Smooth muscle cell (in vitro differentiated cells): ENCODE measurements around the gene DNMT3L. TPM values are rescaled to one million over a fixed set of nuclear protein-coding genes. Genes with fewer than 3 reads are reported as not detected.
"Not testable (repeated sequence)": the region's sequence is repeated elsewhere in the genome, so short reads cannot be mapped to it uniquely, and the experiment has no call there.

Experiments used
- DNase-seq: peaks from one replicate; lab custom pipeline; 2025; ENCODE audit not compliant: unreplicated experiment; lab: John Stamatoyannopoulos, UW
- H2AFZ ChIP-seq: fragments of 200-600 bp; sonication (generic); 2 replicates; pipeline ENCODE4 v1.6.0; 2016; ENCODE audit warnings: antibody characterized with exemption, low read depth, mild to moderate bottlenecking
- H3F3A ChIP-seq: fragments of 200-600 bp; sonication (generic); 2 replicates; pipeline ENCODE4 v1.6.0; 2017; ENCODE audit warnings: antibody characterized with exemption, low read depth
- H3K27ac ChIP-seq: fragments of 200-600 bp; sonication (generic); 2 replicates; pipeline ENCODE4 v1.5.1; 2016; ENCODE audit warnings: low read depth, mild to moderate bottlenecking
- H3K27me3 ChIP-seq: fragments of 200-600 bp; sonication (generic); 2 replicates; pipeline ENCODE4 v1.6.1; 2016; ENCODE audit warnings: low read depth, mild to moderate bottlenecking
- H3K36me3 ChIP-seq: fragments of 200-600 bp; sonication (generic); 2 replicates; pipeline ENCODE4 v1.5.1; 2016; ENCODE audit warnings: low read depth
- H3K4me1 ChIP-seq: fragments of 200-600 bp; sonication (generic); 2 replicates; pipeline ENCODE4 v1.5.1; 2016; ENCODE audit warnings: low read depth
- H3K4me2 ChIP-seq: fragments of 200-600 bp; sonication (generic); 2 replicates; pipeline ENCODE4 v1.6.0; 2016; ENCODE audit warnings: mild to moderate bottlenecking
- H3K4me3 ChIP-seq: fragments of 200-600 bp; sonication (generic); 2 replicates; pipeline ENCODE4 v1.5.1; 2016; ENCODE audit warnings: mild to moderate bottlenecking
- H3K79me2 ChIP-seq: fragments of 200-600 bp; sonication (generic); 2 replicates; pipeline ENCODE4 v1.6.0; 2016; ENCODE audit warnings: low read depth, mild to moderate bottlenecking
- H3K9ac ChIP-seq: fragments of 200-600 bp; sonication (generic); 2 replicates; pipeline ENCODE4 v1.6.0; 2016; ENCODE audit warnings: low read depth
- H3K9me3 ChIP-seq: fragments of 200-600 bp; sonication (generic); replicated peaks from 2 replicates; pipeline ENCODE4 v1.5.1; 2016; ENCODE audit warnings: low read depth
- H4K20me1 ChIP-seq: fragments of 200-600 bp; sonication (generic); 2 replicates; pipeline ENCODE4 v1.6.0; 2016; ENCODE audit warnings: low read depth
- CTCF ChIP-seq: fragments of 200-600 bp; sonication (generic); IDR thresholded peaks from 2 replicates; pipeline ENCODE4 v1.5.1; 2017; ENCODE audit warnings: borderline replicate concordance, mild to moderate bottlenecking, antibody characterized with exemption; ENCODE audit not compliant: insufficient read depth, poor library complexity, severe bottlenecking
- WGBS: methylation state at CpG from one replicate; pipeline ENCODE4 v1.1.7; 2016; ENCODE audit warnings: low lambda C conversion rate; 5-methylcytosine and 5-hydroxymethylcytosine counted together
- polyA plus RNA-seq: library from polyadenylated mRNA; unstranded; fragments of >200 nt; fragmentation: Nextera tagmentation; extraction: Ambion mirVana; gene quantifications from 2 replicates; pipeline ENCODE4 v1.2.1, GENCODE V29; 2016
- total RNA-seq: library from RNA; depleted of rRNA; stranded (reverse); fragments of >200 nt; gene quantifications from 2 replicates; pipeline ENCODE4 v1.2.3, GENCODE V29; 2014

The DNMT3L gene
- total and polyA plus RNA-seq, 2 experiments from 2014 or later = not detected

GRCh38 chr21:44302573-44303401 is 41.1 kb upstream of the DNMT3L start:
- H2AFZ ChIP-seq, H3K4me2 ChIP-seq, H3K27ac ChIP-seq, H3K27me3 ChIP-seq, H3K9me3 ChIP-seq, H3K9ac ChIP-seq, H3F3A ChIP-seq, DNase-seq, H3K36me3 ChIP-seq, H3K4me3 ChIP-seq: not testable (repeated sequence)
- peak; percentile 11 for TF ChIP-seq CTCF
- WGBS = 95% methylated on average over 23 of the region's 23 CpGs
- Histone ChIP-seq H3K4me1 (peaks cover 14% of the 10 kb centered on the region), H3K79me2 (peaks cover 58% of the 10 kb centered on the region), H4K20me1 (peaks cover 73% of the 10 kb centered on the region)

- Histone ChIP-seq H3K9ac (no peak overlapping the region), H3K4me2 (no peak overlapping the region)
Measured at GRCh38 chr21:44301961-44302406, 40.3 kb upstream of the DNMT3L start.

GRCh38 chr21:44301141-44301540 is 39.4 kb upstream of the DNMT3L start:
- no peak overlapping the region for H3K27ac ChIP-seq
- peak overlapping the region; percentile 82 for H3K4me3 ChIP-seq
- H3K9me3 ChIP-seq = no peaks in the 10 kb centered on the region
- no peaks in the 10 kb centered on the region for H3F3A ChIP-seq
- H3K27me3 ChIP-seq = no peaks in the 10 kb centered on the region
- DNase-seq = no peak
- peaks cover 57% of the 10 kb centered on the region for H4K20me1 ChIP-seq
- no peak for TF ChIP-seq CTCF
- H3K4me1 ChIP-seq = peaks cover 14% of the 10 kb centered on the region
- H2AFZ ChIP-seq = no peak overlapping the region
- WGBS = 86% methylated on average over 13 of the region's 13 CpGs
- H3K9ac ChIP-seq = no peak overlapping the region
- no peaks in the 10 kb centered on the region for H3K36me3 ChIP-seq
- peak overlapping the region; percentile 100 for H3K4me2 ChIP-seq
- H3K79me2 ChIP-seq = peaks cover 51% of the 10 kb centered on the region

More at GRCh38 chr21:44301961-44302406, 40.3 kb upstream of the DNMT3L start:
- H4K20me1 ChIP-seq = peaks cover 65% of the 10 kb centered on the region
- no peak for TF ChIP-seq CTCF
- H3K27me3 ChIP-seq = no peaks in the 10 kb centered on the region
- no peaks in the 10 kb centered on the region for H3F3A ChIP-seq
- no peak overlapping the region for H3K27ac ChIP-seq
- no peak overlapping the region for H3K4me3 ChIP-seq
- no peak overlapping the region for H2AFZ ChIP-seq
- no peak for DNase-seq
- WGBS = 95% methylated on average over 9 of the region's 9 CpGs
- H3K9me3 ChIP-seq = no peaks in the 10 kb centered on the region
- H3K36me3 ChIP-seq = no peaks in the 10 kb centered on the region
- peaks cover 53% of the 10 kb centered on the region for H3K79me2 ChIP-seq
- H3K4me1 ChIP-seq = peaks cover 14% of the 10 kb centered on the region
